CD4-positive, alpha-beta T cell (primary cell): Measurements from ENCODE around the gene SDK2. TPM values are rescaled to one million over a fixed set of nuclear protein-coding genes. Genes with fewer than 3 reads are reported as not detected.

Experiments used
- ATAC-seq: fragments of 200-7000 bp; cut with Tn5 transposase; one replicate; pipeline ENCODE4 v1.10.0; 2022; ENCODE audit warnings: mild to moderate bottlenecking; ENCODE audit not compliant: poor library complexity
- CTCF ChIA-PET: fragments of 350-600 bp; sonication (Branson Sonifier 250); formaldehyde crosslinking; loops from one replicate; lab custom pipeline; 2021; ENCODE audit warnings: antibody characterized with exemption, inconsistent platforms; lab: Charles Lee
- POLR2A ChIA-PET: fragments of 350-600 bp; sonication (Branson Sonifier 250); formaldehyde crosslinking; loops from one replicate; lab custom pipeline; 2021; ENCODE audit warnings: antibody characterized with exemption, inconsistent platforms; lab: Charles Lee
- DNase-seq, 14 experiments: peaks; one replicate each; pipeline ENCODE4 v3.0.0-alpha.2; 2013 to 2020; ENCODE audit warnings: mixed read lengths in 2 of 14
- H3K27ac ChIP-seq, 2 donors: one replicate each; pipeline versions ENCODE4 v1.5.1 to v1.7.0; 2013; ENCODE audit warnings: low read length in 2 of 2, low read depth in 1 of 2, mild to moderate bottlenecking in 1 of 2
- H3K27me3 ChIP-seq, 2 experiments: 1 replicate in 1 of 2; 2 replicates in 1 of 2; pipeline versions ENCODE4 v1.6.1 to v1.7.0; 2013; ENCODE audit warnings: low read length in 2 of 2, control low read depth in 1 of 2, mild to moderate bottlenecking in 1 of 2, moderate library complexity in 1 of 2; ENCODE audit not compliant: insufficient read depth in 2 of 2, control insufficient read depth in 1 of 2
- H3K36me3 ChIP-seq: one replicate; pipeline ENCODE4 v1.6.1; 2013; ENCODE audit warnings: low read length, control low read depth; ENCODE audit not compliant: insufficient read depth
- H3K4me1 ChIP-seq: one replicate; pipeline ENCODE4 v1.6.1; 2013; ENCODE audit warnings: low read length, control low read depth; ENCODE audit not compliant: insufficient read depth
- H3K4me3 ChIP-seq: one replicate; pipeline ENCODE4 v1.5.1; 2013; ENCODE audit warnings: mild to moderate bottlenecking, low read length, moderate library complexity
- H3K9me3 ChIP-seq, 2 experiments: 1 replicate in 1 of 2; 2 replicates in 1 of 2; pipeline versions ENCODE4 v1.6.1 to v1.7.0; 2013; ENCODE audit warnings: low read length in 2 of 2, mild to moderate bottlenecking in 2 of 2, control low read depth in 1 of 2, moderate library complexity in 1 of 2; ENCODE audit not compliant: control insufficient read depth in 1 of 2, insufficient read depth in 1 of 2
- H3K27ac Mint-ChIP-seq: one replicate; pipeline ENCODE4 v1.8.0; 2020; ENCODE audit warnings: mixed read lengths
- H3K27me3 Mint-ChIP-seq: one replicate; pipeline ENCODE4 v1.8.0; 2021; ENCODE audit warnings: mixed read lengths
- H3K36me3 Mint-ChIP-seq: one replicate; pipeline ENCODE4 v1.8.0; 2021; ENCODE audit warnings: low read depth, mixed read lengths
- H3K4me1 Mint-ChIP-seq: one replicate; pipeline ENCODE4 v1.8.0; 2021; ENCODE audit warnings: low read depth, mixed read lengths
- H3K4me3 Mint-ChIP-seq: one replicate; pipeline ENCODE4 v1.8.0; 2020; ENCODE audit warnings: mild to moderate bottlenecking, mixed read lengths
- H3K9me3 Mint-ChIP-seq: one replicate; pipeline ENCODE4 v1.8.0; 2020; ENCODE audit warnings: mixed read lengths
- CTCF ChIP-seq: fragments of 200-600 bp; IDR thresholded peaks from one replicate; pipeline ENCODE4 v1.8.0; 2022; ENCODE audit warnings: antibody characterized with exemption, mild to moderate bottlenecking
- intact Hi-C, 2 experiments: fragments of 100-400 bp; cut with DNase I in 1 of 2; cut with micrococcal nuclease in 1 of 2; formaldehyde crosslinking; loops; one replicate each; pipeline versions ENCODE4 v1.15.1 to v1.9.0; 2023 to 2025; cut with DNase I, micrococcal nuclease
- total RNA-seq, 174 experiments: library from RNA in 2 of 174; stranded (reverse) in 2 of 174; gene quantifications; one replicate each; pipeline ENCODE4 v1.2.3 and lab custom pipeline; 2021 to 2026

SDK2 gene
- total RNA-seq, 2 experiments from 2014 or later, result 8.1 to 8.2 TPM

GRCh38 chr17:73686961-73687360 is 42.7 kb upstream of the SDK2 start:
- no peaks in the 10 kb centered on the region for H3K27me3 ChIP-seq
- no peaks in the 10 kb centered on the region for H3K4me1 ChIP-seq
- no peak overlapping the region for H3K4me3 ChIP-seq
- peaks cover 2% of the 10 kb centered on the region for H3K9me3 Mint-ChIP-seq
- no peaks in the 10 kb centered on the region for H3K27me3 Mint-ChIP-seq
- peaks cover 0 to 16% of the 10 kb centered on the region in 2 experiments for H3K9me3 ChIP-seq
- DNase-seq, result no peak
- ChIA-PET CTCF (no interaction called here), POLR2A (no interaction called here)
- no peak overlapping the region for H3K27ac ChIP-seq
- ATAC-seq, result no peak
- no peaks in the 10 kb centered on the region for H3K36me3 ChIP-seq
- no peak overlapping the region for H3K4me3 Mint-ChIP-seq
- no peak for TF ChIP-seq CTCF
- H3K4me1 Mint-ChIP-seq, result no peaks in the 10 kb centered on the region
- intact Hi-C loops, result no loop called here
- H3K27ac Mint-ChIP-seq, result no peak overlapping the region
- H3K36me3 Mint-ChIP-seq, result no peaks in the 10 kb centered on the region

- Mint-ChIP-seq H3K9me3 (peaks cover 7% of the 10 kb centered on the region), H3K36me3 (no peaks in the 10 kb centered on the region), H3K27me3 (no peaks in the 10 kb centered on the region), H3K4me1 (no peaks in the 10 kb centered on the region), H3K27ac (no peak overlapping the region), H3K4me3 (no peak overlapping the region)
- H3K36me3 ChIP-seq, result no peaks in the 10 kb centered on the region
- H3K4me1 ChIP-seq, result no peaks in the 10 kb centered on the region
- no peak for TF ChIP-seq CTCF
- no peak for DNase-seq
- no peak overlapping the region for H3K4me3 ChIP-seq
- intact Hi-C loops, result no loop called here
- H3K9me3 ChIP-seq, result peaks cover 0 to 20% of the 10 kb centered on the region in 2 experiments
- H3K27me3 ChIP-seq, result no peaks in the 10 kb centered on the region
- ATAC-seq, result no peak
- ChIA-PET CTCF (interaction anchor here (0.8 kb wide), 1 partner anchor 24 kb away, joined by 3 read pairs; no protein-coding TSS in a partner anchor), POLR2A (no interaction called here)
- H3K27ac ChIP-seq, result no peak overlapping the region
Measured at GRCh38 chr17:73686126-73686525, 41.9 kb upstream of the SDK2 start.

GRCh38 chr17:73684183-73684582 is 39.9 kb upstream of the SDK2 start:
- no peaks in the 10 kb centered on the region for H3K36me3 Mint-ChIP-seq
- H3K27ac Mint-ChIP-seq, result no peak overlapping the region
- ATAC-seq (no peak), DNase-seq (no peak)
- intact Hi-C loops, result no loop called here
- H3K4me3 Mint-ChIP-seq, result no peak overlapping the region
- Histone ChIP-seq H3K9me3 (peaks cover 0 to 20% of the 10 kb centered on the region in 2 experiments), H3K27me3 (no peaks in the 10 kb centered on the region), H3K4me1 (no peaks in the 10 kb centered on the region), H3K27ac (no peak overlapping the region), H3K36me3 (no peaks in the 10 kb centered on the region), H3K4me3 (no peak overlapping the region)
- ChIA-PET POLR2A (no interaction called here), CTCF (no interaction called here)
- H3K9me3 Mint-ChIP-seq, result peaks cover 7% of the 10 kb centered on the region
- H3K4me1 Mint-ChIP-seq, result no peaks in the 10 kb centered on the region
- no peak for TF ChIP-seq CTCF
- no peaks in the 10 kb centered on the region for H3K27me3 Mint-ChIP-seq
